Jurkat, Clone E6-1 (cell line): Measurements from ENCODE around the gene PCDHGA4.

Source experiments
- DNase-seq: peaks from one replicate; pipeline ENCODE4 v3.0.0-alpha.2; 2011; ENCODE audit warnings: low read depth, low spot score
- H3K4me3 ChIP-seq: 2 replicates; pipeline ENCODE4 v1.5.1; 2011; ENCODE audit warnings: mild to moderate bottlenecking, low read length, control low read depth, moderate library complexity

The PCDHGA4 gene

GRCh38 chr5:141402553-141403243, 47.9 kb downstream of the PCDHGA4 start, which contains the start of gene PCDHGA9:
Gene PCDHGA9 (plus strand): TSS chr5:141402778. CDS start chr5:141402953, 175 bp downstream.
- no peak for DNase-seq
- H3K4me3 ChIP-seq, result 0 out of 2 replicates have a peak within 1 kb of the TSS, but pooled peaks have one; percentile 5

- H3K4me3 ChIP-seq, result no peak overlapping the region
- DNase-seq, result no peak
Observed at GRCh38 chr5:141403387-141403786, 48.6 kb downstream of the PCDHGA4 start.
